CD4-positive, alpha-beta T cell treated with Interleukin-12 subunit alpha and Interleukin-12 subunit beta, for 1 hour (primary cell): Measurements from ENCODE around the gene LCAT.

Experiments used
- DNase-seq: peaks from one replicate; pipeline ENCODE4 v3.0.0-alpha.2; 2020

The LCAT gene

DNA sequence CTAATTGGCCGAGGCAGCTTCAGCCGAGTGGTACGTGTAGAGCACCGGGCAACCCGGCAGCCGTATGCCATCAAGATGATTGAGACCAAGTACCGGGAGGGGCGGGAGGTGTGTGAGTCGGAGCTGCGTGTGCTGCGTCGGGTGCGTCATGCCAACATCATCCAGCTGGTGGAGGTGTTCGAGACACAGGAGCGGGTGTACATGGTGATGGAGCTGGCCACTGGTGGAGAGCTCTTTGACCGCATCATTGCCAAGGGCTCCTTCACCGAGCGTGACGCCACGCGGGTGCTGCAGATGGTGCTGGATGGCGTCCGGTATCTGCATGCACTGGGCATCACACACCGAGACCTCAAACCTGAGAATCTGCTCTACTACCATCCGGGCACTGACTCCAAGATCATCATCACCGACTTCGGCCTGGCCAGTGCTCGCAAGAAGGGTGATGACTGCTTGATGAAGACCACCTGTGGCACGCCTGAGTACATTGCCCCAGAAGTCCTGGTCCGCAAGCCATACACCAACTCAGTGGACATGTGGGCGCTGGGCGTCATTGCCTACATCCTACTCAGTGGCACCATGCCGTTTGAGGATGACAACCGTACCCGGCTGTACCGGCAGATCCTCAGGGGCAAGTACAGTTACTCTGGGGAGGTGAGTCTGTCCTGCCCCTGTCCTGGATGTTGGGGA is 34.7 kb downstream of the LCAT start:
- no peak for DNase-seq

DNA sequence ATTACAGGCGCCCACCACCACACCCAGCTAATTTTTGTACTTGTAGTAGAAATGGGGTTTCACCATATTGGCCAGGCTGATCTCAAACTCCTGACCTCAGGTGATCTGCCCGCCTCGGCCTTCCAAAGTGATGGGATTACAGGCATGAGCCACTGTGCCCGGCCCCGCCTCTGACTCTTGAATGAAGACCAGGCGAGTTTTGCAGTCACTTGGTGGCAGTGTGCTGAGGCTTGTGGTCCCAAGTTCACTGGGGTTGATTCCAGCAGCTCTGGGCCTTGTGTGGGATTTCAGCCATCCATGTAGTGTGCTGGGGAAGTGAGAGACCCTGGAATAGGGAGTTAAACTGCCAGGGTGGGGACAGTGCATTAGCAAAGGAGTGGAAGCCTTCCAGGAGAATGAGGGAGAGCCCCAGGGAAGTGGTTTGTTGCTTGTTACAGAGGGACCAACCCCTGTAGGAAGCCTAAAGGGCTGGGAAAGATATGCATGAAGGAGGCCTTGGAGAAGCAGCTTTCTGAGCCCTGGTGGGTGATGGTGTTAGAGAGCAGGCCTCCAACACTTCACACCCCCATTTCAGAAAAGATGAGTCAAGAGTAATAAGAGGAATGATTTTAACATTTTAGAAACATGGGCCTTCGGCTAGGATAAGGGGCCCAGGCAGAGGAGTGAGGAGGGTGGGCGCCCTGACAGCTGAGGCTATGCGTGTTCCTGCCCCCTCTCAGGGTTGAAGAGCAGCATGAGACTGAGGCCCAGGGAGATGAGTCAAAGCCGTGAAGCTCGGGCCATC is 36.3 kb downstream of the LCAT start:
- DNase-seq = no peak

DNA sequence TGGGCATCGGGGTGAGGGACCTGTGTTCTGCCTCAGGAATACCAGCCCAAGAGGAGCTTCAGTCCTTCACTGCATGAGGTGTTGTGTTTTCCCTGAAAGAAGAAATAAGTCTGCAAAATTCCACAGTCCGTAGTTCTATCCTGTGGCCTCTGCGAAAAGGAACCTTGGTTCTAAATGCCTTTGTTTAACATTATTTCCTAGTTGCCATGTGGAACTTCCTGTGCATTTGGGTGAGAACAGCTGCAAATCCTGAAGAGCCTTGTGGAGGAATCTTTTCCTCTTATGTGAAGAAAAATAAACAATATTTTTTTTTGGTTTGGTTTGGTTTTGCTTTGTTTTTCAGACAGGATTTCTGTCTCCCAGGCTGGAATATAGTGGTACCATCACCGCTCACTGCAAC is 41.1 kb downstream of the LCAT start:
- DNase-seq = no peak

DNA sequence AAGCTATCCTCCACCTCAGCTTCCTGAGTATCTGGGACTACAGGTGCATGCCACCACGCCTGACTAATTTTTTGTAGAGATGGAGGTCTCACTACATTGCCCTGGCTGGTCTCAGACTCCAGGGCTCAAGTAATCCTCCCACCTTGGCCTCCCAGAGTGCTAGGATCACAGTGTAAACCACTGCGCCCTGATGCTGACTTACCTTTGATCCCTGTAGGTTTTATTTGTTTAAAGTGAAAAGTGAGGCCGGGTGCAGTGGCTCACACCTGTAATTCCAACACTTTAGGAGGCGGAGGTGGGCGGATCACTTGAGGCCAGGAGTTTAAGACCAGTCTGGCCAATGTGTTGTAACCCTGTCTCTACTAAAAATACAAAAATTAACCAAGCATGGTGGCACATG is 42.2 kb downstream of the LCAT start:
- DNase-seq = no peak

DNA sequence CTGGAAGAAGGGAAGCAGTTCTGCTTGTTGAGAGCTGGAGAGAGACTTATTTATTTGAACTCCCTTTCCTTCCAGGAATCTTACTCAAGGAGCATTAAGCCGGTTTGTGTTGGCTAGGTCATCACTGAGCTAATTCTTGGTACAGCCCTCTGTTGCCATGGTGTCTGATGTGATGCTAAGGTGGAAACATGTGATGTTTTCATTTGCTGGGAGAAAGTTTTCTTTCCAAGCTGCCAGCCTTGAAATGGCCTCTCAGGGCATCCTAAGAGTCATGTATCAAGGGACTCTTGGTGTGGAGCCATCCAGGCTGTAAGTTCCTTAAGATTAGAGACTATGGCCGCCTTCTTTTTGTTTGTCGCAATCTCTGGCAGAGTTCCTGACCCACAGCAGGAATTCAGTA is 46.7 kb downstream of the LCAT start:
- no peak for DNase-seq

DNA sequence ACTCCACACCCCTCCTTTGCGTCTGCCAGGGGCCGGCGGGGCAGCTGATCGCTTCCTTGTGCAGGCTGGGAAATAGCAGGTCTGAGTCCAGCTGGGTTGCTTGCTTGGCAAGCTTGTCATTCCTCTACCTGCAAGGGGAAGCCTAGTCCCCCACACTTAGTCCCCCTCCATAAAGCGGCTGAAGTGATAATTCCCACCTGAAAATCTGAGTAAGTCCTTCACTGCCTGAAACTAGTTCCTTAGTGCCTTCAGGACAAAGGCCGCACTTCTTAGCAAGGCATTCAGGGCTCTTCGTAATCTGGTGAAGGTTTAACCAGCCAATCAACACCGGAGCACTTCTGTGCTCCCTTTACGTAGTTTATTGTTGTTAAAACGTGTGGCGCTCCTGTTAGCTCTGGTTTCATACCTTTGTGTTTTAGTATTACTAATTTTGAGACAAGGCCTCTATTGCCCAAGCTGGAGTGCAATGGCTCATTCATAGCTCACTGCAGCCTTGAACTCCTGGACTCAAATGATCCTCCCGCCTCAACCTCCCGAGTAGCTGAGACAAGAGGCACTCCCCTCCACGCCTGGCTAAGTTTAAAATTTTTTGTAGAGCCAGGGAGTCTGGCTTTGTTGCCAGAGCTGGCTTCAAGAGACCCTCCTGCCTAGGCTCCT is 50.0 kb downstream of the LCAT start:
- no peak for DNase-seq

DNA sequence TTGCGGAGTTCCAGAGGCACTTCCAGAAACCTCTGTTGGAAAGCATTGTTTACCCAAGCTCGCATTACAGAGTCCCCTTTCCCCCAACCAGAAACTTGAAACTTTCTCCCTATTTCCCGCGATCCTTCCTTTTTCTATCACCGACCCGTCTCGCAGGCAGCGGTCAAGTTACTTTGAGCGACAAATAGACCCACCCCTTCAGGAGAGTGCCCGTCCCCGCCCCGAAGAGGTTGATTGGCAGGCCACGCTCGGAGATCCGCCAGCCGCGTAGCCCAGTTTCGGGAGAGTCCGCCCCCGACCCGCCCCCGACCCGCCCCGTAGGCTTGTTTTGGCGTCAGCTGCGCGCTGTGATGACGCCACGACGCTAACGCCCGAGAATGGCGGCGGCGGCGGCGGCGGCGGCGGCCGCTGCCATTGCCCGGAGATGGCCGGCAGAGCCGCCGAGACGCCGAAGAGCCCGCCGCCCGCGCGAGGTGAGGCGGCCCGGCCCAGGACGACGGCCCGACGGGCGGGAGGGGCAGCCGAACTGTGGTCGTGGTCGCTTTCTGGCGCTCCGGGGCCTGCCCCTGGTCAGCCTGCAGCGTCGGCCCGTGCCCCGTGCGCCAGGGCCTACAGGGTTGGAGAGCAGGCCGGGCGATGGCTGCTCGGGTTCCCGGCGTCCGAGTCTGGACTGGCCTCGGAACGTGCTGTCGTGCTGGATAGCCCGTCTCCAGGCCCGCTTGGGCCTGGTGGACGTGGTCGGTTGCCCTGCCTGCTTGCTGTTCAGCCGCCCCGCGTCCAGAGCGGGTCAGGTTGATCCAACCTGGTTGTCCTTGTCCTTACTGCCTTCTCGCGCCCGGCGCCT is 50.8 kb downstream of the LCAT start, which contains the start of gene PSKH1:
Gene PSKH1 (plus strand): TSS at position 356 of the 844 bp plus-strand sequence. CDS start 15,496 bp downstream, outside the sequence.
- peak; percentile 94 for DNase-seq

DNA sequence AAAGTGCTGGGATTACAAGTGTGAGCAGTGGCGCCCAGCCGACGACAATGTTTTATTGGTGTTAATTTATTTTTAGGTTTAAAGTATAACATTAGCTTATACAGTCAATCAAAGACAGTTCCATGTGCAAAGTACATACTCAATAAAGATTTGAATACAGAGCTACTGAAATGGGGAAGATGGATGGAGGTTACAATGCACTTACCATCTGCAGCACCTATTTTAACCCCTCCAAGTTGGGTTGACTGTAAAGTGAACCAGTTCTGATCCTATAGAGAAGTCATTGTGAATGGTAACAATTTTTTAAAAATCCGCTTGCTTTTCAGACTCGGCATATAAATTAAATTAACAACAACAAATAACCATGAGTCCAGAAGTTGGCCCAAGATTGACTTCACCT is 51.5 kb downstream of the LCAT start:
- DNase-seq = no peak
